CD4-positive, alpha-beta T cell treated with Interleukin-6 for 4 hours (primary cell): ENCODE results near the gene AGK.
"Not testable (repeated sequence)": the region's sequence is repeated elsewhere in the genome, so short reads cannot be mapped to it uniquely, and the experiment has no call there.

Experiments
- DNase-seq: peaks from one replicate; pipeline ENCODE4 v3.0.0-alpha.2; 2020; ENCODE audit warnings: mixed read lengths

AGK gene

GRCh38 chr7:141557360-141557759 lies 6.2 kb downstream of the AGK start:
- DNase-seq = no peak

DNA sequence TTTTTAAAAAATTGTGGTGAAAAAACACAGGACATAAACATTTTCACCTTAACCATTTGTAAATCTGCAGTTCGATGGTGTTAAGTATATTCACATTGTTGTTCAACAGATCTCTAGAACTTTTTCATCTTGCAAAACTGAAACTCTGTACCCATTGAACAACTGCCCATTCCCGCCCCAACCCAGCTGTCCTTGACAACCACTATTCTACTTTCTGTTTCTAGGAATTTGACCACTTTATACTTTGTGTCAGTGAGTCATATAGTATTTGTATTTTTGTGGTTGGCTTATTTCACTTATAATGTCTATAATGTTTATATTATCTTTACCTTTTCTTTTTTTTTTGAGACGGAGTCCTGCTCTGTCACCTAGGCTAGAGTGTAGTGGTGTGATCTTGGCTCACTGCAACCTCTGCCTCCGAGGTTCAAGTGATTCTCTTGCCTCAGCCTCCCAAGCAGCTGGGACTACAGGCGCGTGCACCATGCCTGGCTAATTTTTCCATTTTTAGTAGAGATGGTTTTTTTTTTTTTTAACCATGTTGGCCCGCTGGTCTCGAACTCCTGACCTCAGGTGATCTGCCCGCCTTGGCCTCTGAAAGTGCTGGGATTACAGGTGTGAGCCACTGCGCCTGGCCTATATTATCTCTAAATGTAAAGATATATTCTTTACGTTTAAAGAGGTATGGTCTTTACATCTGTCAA lies 6.8 kb downstream of the AGK start:
- not testable (repeated sequence) for DNase-seq

DNA sequence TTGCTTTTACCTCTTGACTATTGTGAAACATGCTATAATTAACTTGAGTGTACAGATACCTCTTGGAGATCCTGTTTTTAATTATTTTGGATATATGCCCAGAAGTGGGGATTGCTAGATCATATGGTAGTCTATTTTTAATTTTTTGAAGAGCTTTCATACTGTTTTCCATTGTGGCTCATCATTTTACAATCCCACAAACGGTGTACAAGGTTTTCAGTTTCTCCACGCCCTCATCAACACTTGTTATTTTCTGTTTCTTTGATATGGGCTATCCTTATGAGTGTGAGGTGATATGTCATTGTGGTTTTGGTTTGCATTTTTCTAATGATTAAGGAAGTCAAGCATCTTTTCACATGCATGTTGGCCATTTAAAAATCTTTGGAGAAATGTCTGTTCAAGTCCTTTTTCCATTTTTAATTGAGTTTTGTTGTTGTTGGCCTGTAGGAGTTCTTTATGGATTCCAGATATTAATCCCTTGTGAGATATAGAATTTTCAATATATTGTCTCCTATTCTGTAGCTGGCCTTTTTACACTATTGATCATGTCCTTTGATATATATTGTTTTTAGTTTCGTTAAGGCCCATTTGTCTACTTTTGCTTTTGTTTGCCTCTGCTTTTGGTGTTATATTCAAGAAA lies 7.5 kb downstream of the AGK start:
- no peak for DNase-seq

GRCh38 chr7:141559961-141560360 lies 8.8 kb downstream of the AGK start:
- no peak for DNase-seq

GRCh38 chr7:141562036-141562435 lies 10.8 kb downstream of the AGK start:
- no peak for DNase-seq

DNA sequence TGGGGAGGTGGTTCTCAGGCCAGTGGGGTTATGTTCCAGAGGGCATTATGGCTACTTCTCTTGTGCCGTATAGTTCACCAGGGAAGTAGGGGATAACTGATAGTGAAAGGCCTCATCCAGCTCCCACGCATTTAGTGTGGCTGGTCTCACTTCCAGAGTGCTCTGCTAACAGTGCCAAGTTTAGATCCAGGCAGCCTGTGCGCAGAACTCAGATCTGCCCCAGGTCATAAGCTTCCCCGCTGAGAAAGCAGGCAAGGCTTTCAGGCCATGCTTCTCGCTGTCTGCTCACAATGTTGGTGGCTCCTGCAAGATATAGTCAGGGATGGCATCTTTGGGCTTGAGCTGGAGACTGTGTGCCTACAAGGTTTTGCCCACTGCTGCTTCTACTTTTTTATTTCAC lies 11.3 kb downstream of the AGK start:
- DNase-seq = no peak

GRCh38 chr7:141562972-141563371 lies 11.8 kb downstream of the AGK start:
- DNase-seq = no peak

DNA sequence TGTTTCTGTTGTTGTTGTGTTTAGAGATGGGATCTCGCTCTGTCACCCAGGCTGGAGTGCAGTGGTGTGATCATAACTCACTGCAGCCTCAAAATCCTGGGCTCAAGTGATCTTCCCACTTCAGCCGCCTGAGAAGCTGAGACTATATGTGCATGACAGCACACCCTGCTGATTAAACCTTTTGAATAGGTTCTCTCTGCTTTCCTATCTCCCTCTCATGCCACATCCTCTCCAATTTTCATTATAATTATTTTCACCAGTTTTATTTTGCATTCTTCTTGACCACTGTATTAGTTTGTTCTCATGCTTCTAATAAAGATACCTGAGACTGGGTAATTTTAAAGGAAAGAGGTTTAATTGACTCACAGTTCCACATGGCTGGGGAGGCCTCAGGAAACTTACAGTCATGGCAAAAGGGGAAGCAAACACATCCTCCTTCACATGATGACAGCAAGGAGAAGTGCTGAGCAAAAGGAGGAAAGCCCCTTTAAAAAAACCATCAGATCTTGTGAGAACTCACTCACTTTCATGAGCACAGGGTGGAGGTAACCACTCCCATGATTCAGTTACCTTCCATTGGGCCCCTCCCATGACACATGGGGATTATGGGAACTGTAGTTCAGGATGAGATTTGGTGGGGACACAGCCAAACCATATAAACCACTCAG lies 12.9 kb downstream of the AGK start:
- DNase-seq = no peak

DNA sequence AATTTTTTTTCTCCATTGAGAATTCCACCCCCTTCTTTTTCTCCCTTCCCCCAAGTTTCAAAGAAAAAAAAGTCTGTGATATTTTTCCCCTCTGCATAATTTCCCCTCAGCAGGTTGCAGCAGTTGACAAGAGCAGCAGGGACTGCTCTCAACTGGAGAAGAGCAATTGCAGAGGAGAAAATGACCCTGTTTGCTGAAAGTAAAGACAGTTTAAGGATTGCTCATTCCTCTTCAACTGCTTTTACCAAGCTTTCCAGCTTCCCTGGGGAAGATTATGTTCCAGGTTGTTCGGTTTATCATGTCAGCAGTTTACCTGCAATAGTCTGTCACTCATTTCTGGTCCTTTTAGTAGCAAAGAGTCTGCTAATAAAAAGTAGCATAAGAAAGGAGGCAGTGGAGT lies 16.2 kb downstream of the AGK start:
- DNase-seq = no peak

GRCh38 chr7:141568227-141568626 lies 17.0 kb downstream of the AGK start:
- DNase-seq = no peak

GRCh38 chr7:141571059-141571458 lies 19.8 kb downstream of the AGK start:
- DNase-seq = no peak

DNA sequence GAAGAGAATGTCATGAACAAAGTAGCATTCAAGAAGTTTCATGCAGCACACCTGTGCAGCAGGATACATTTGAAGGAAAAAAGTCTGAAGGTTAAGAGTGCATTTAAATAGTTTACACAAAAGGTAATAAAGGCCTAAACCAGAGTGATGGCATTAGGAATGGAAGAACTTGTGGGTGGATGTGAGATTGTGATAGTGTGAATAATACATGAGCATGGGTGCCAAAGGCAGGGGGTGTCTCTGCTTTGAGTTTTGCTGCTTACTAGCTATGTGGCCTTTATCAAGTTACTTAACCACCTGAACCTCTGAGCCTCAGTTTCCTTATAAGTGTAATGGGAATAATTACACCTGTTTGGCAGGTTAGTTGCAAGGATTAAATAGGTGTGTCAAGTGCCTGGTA lies 21.0 kb downstream of the AGK start:
- no peak for DNase-seq

DNA sequence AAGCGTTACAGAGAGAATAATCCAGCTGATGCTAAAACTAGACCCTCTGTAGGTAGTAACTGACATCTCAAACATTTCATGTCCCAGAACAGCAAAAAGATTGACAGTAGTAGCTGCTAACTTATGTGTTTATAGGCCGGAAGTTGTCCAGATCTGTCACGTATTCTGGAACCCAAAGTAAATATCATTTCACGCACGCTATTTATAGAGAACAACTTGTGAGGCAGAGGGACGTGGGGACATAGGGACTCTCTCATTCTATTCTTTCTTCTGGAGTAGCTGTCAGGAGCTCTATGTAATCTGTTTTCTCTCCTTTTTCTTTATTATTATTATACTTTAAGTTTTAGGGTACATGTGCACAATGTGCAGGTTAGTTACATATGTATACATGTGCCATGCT lies 22.3 kb downstream of the AGK start:
- no peak for DNase-seq

DNA sequence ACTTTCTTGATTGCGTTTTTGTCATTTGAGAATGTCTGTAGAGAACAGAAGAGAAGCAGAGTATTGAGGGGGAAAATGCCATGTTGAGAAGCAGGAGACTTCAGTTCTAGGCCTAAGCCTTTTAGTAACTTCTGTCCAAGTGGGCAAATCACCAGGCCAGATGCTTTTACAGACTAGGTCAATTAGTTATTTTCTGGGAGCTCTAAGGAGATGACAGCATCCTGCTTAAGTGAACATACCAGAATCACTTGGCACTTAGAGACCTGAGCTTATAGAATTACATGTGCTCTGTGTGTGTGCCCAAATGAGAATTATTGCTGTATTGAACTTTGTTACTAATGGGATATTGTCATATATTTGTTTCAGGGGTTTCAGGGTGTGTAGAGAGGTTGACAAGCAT lies 24.0 kb downstream of the AGK start:
- DNase-seq = no peak

GRCh38 chr7:141575654-141576448 lies 24.6 kb downstream of the AGK start:
- no peak for DNase-seq

DNA sequence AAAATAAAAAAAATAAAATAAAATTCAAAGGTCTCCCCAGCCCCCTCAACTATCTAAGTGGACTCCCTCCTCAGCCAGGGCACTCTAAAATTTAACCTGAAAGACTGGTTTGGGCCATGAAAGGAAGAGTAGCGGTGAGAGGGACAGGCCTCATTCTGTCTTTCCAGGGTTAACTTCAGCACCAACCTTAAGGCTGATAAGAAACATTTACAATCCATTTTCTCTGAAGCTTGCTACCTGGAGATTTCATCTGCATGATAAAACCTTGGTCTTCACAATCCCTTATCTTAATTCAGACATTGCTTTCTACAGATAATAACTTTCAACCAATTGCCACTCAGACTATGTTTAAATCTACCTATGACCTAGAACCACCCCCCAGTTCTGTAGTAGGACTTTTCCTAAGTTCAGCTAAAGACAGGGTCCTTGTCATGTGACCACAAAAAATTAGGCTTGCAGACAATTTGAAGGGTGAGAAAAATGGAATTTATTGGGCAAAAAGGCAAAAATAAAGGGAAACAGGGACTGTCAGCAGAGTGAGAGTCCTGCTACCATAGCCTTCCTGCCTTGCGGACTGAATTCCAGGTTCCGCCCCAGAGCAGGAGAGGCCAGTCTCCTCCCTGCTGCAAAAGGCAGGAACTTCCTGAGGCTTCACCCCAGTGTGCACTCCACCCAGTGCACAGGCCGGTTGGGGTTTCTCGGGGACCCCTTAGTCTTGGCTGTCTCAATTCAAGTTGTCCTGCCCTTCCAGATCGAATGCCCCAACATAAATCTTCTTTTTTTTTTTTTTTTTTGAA lies 26.0 kb downstream of the AGK start:
- no peak for DNase-seq

DNA sequence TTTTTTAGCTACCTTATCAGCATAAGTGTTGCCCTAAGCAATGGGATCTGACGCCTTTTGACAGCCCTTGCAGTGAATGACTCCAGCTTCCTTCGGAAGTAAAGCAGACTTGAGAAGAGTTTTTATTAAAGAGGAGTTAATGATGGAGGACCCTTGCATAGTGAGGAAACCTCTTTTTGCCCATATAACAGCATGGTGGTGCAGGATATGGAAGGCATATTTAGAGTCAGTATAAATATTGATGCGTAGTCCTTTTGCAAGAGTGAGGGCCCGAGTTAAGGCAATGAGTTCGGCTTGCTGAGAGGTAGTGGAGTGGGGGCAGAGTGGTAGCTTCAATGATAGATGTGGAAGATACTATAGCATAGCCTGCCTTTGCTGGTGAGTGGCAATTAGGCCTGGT lies 28.7 kb downstream of the AGK start:
- not testable (repeated sequence) for DNase-seq

- not testable (repeated sequence) for DNase-seq
Measured at GRCh38 chr7:141582063-141582462, 30.9 kb downstream of the AGK start.

- no peak for DNase-seq
Measured at GRCh38 chr7:141584935-141585334, 33.7 kb downstream of the AGK start.

- DNase-seq = no peak
Measured at GRCh38 chr7:141585592-141586510, 34.6 kb downstream of the AGK start.

GRCh38 chr7:141586878-141587277 lies 35.7 kb downstream of the AGK start:
- no peak for DNase-seq
